AG10803 (cell line): ENCODE data around the gene SIGLEC15.

Source experiments
- DNase-seq: peaks from one replicate; pipeline ENCODE4 v3.0.0; 2010; ENCODE audit warnings: low read depth
- H3K4me3 ChIP-seq: 2 replicates; pipeline ENCODE4 v1.5.1; 2011; ENCODE audit warnings: mild to moderate bottlenecking, low read length, control low read depth
- CTCF ChIP-seq: conservative IDR thresholded peaks from 2 replicates; pipeline ENCODE4 v1.5.1; 2011; ENCODE audit warnings: mild to moderate bottlenecking, low read length, control low read depth, inconsistent platforms

The SIGLEC15 gene

GRCh38 chr18:45877403-45877802, 51.9 kb downstream of the SIGLEC15 start:
- TF ChIP-seq CTCF: no peak
- no peak overlapping the region for H3K4me3 ChIP-seq
- DNase-seq: no peak

- DNase-seq: peak; percentile 57
- H3K4me3 ChIP-seq: no peak overlapping the region
- TF ChIP-seq CTCF: peak; percentile 96
These were observed 54.5 kb downstream of the SIGLEC15 start for GRCh38 chr18:45879681-45880655.

- TF ChIP-seq CTCF: no peak
- DNase-seq: no peak
- H3K4me3 ChIP-seq: no peak overlapping the region
These were observed 55.5 kb downstream of the SIGLEC15 start for GRCh38 chr18:45880876-45881558.

GRCh38 chr18:45887585-45887984, 62.1 kb downstream of the SIGLEC15 start:
- H3K4me3 ChIP-seq: no peak overlapping the region
- no peak for TF ChIP-seq CTCF
- no peak for DNase-seq

GRCh38 chr18:45889419-45890064, 64.1 kb downstream of the SIGLEC15 start:
- DNase-seq: no peak
- no peak overlapping the region for H3K4me3 ChIP-seq
- TF ChIP-seq CTCF: no peak

- H3K4me3 ChIP-seq: no peak overlapping the region
- TF ChIP-seq CTCF: no peak
- DNase-seq: no peak
These were observed 65.1 kb downstream of the SIGLEC15 start for GRCh38 chr18:45890606-45891005.
